Fibroblast of gingiva (primary cell): ENCODE results near the gene SLC27A5.
"Not testable (repeated sequence)": the region's sequence is repeated elsewhere in the genome, so short reads cannot be mapped to it uniquely, and the experiment has no call there.

Source experiments
- DNase-seq: peaks from one replicate; pipeline ENCODE4 v3.0.0-alpha.2; 2011; ENCODE audit warnings: low read depth

Gene SLC27A5

GRCh38 chr19:58550362-58551122 is 38.8 kb upstream of the SLC27A5 start:
- DNase-seq: no peak

GRCh38 chr19:58549664-58550361 is 38.0 kb upstream of the SLC27A5 start:
- no peak for DNase-seq

- DNase-seq: no peak
Observed at GRCh38 chr19:58548859-58549663, 37.3 kb upstream of the SLC27A5 start.

- no peak for DNase-seq
Observed at GRCh38 chr19:58547323-58548312, 35.8 kb upstream of the SLC27A5 start.

- no peak for DNase-seq
Observed at GRCh38 chr19:58546019-58546530, 34.3 kb upstream of the SLC27A5 start.

GRCh38 chr19:58545286-58546018 is 33.7 kb upstream of the SLC27A5 start:
- DNase-seq: no peak

GRCh38 chr19:58544591-58545285 is 32.9 kb upstream of the SLC27A5 start:
- DNase-seq: peak; percentile 35

- DNase-seq: peak; percentile 99
Observed at GRCh38 chr19:58543826-58544590, 32.2 kb upstream of the SLC27A5 start, which contains the start of gene TRIM28. Gene TRIM28 (plus strand): TSS chr19:58544064. CDS start chr19:58544758, 694 bp downstream.

GRCh38 chr19:58542641-58543372 is 31.0 kb upstream of the SLC27A5 start:
- DNase-seq: not testable (repeated sequence)

GRCh38 chr19:58539169-58539559 is 27.4 kb upstream of the SLC27A5 start:
- not testable (repeated sequence) for DNase-seq

GRCh38 chr19:58538257-58539168 is 26.7 kb upstream of the SLC27A5 start:
- no peak for DNase-seq

- no peak for DNase-seq
Observed at GRCh38 chr19:58536852-58537798, 25.3 kb upstream of the SLC27A5 start.

GRCh38 chr19:58535857-58536256 is 24.1 kb upstream of the SLC27A5 start:
- no peak for DNase-seq

- no peak for DNase-seq
Observed at GRCh38 chr19:58531034-58531840, 19.4 kb upstream of the SLC27A5 start.

GRCh38 chr19:58529405-58529804 is 17.6 kb upstream of the SLC27A5 start:
- no peak for DNase-seq
